ENCODE measurements around the gene PCDHGA6. TPM values are rescaled to one million over a fixed set of nuclear protein-coding genes. Genes with fewer than 3 reads are reported as not detected.
"Not testable (repeated sequence)": the region's sequence is repeated elsewhere in the genome, so short reads cannot be mapped to it uniquely, and the experiment has no call there.

Gene PCDHGA6
- total RNA-seq, 1 experiment from 2014 or later = 1.3 TPM

DNA sequence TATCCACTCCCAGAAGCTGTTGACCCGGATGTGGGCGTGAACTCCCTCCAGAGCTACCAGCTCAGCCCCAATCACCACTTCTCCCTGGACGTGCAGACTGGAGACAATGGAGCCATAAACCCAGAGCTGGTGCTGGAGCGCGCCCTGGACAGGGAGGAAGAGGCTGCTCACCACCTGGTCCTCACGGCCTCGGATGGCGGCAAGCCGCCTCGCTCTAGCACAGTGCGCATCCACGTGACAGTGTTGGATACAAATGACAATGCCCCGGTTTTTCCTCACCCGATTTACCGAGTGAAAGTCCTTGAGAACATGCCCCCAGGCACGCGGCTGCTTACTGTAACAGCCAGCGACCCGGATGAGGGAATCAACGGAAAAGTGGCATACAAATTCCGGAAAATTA is 19.6 kb downstream of the PCDHGA6 start:
- Histone ChIP-seq H3K4me2 (ENCODE audit: low read length) (no peak overlapping the region), H3K4me3 (ENCODE audit: low read length) (no peak overlapping the region), H3K79me2 (ENCODE audit: low read length) (no peaks in the 10 kb centered on the region), H4K20me1 (ENCODE audit: low read length) (no peaks in the 10 kb centered on the region), H3K9me2 (replicated peaks; ENCODE audit: low read length) (no peaks in the 10 kb centered on the region), H3K27me3 (ENCODE audit: low read length) (no peaks in the 10 kb centered on the region), H3F3A (ENCODE audit: low read length, unreplicated experiment) (no peaks in the 10 kb centered on the region), H3K9me3 (ENCODE audit: low read length) (0 out of 2 replicates have a peak, but pooled peaks cover 6% of the 10 kb centered on the region), H3K9ac (ENCODE audit: low read length) (no peak overlapping the region), H3K27ac (ENCODE audit: low read length) (no peak overlapping the region), H3K4me1 (ENCODE audit: insufficient read depth, low read length) (no peaks in the 10 kb centered on the region), H2AFZ (ENCODE audit: low read length) (no peak overlapping the region), H3K36me3 (ENCODE audit: low read depth, low read length) (no peaks in the 10 kb centered on the region)
- TF ChIP-seq EZH2phosphoT487 (IDR thresholded peaks at IDR 0.05; ENCODE audit: borderline replicate concordance, low read length) (no peak), EZH2 (IDR thresholded peaks at IDR 0.05; ENCODE audit: low read length, unreplicated experiment) (no peak)
- TF ChIP-seq, protein P1, sequence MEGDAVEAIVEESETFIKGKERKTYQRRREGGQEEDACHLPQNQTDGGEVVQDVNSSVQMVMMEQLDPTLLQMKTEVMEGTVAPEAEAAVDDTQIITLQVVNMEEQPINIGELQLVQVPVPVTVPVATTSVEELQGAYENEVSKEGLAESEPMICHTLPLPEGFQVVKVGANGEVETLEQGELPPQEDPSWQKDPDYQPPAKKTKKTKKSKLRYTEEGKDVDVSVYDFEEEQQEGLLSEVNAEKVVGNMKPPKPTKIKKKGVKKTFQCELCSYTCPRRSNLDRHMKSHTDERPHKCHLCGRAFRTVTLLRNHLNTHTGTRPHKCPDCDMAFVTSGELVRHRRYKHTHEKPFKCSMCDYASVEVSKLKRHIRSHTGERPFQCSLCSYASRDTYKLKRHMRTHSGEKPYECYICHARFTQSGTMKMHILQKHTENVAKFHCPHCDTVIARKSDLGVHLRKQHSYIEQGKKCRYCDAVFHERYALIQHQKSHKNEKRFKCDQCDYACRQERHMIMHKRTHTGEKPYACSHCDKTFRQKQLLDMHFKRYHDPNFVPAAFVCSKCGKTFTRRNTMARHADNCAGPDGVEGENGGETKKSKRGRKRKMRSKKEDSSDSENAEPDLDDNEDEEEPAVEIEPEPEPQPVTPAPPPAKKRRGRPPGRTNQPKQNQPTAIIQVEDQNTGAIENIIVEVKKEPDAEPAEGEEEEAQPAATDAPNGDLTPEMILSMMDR (conservative IDR thresholded peaks at IDR 0.05; ENCODE audit: low read depth, low read length) = no peak
- intact Hi-C loops (cut with micrococcal nuclease) = no loop called here
- DNase-seq = no peak
- ChIA-PET CTCF (no interaction called here), POLR2A (ENCODE audit: unreplicated experiment) (no interaction called here)
- no TSS peak for BruUV-seq (replicated peaks)
- no peak for ATAC-seq

DNA sequence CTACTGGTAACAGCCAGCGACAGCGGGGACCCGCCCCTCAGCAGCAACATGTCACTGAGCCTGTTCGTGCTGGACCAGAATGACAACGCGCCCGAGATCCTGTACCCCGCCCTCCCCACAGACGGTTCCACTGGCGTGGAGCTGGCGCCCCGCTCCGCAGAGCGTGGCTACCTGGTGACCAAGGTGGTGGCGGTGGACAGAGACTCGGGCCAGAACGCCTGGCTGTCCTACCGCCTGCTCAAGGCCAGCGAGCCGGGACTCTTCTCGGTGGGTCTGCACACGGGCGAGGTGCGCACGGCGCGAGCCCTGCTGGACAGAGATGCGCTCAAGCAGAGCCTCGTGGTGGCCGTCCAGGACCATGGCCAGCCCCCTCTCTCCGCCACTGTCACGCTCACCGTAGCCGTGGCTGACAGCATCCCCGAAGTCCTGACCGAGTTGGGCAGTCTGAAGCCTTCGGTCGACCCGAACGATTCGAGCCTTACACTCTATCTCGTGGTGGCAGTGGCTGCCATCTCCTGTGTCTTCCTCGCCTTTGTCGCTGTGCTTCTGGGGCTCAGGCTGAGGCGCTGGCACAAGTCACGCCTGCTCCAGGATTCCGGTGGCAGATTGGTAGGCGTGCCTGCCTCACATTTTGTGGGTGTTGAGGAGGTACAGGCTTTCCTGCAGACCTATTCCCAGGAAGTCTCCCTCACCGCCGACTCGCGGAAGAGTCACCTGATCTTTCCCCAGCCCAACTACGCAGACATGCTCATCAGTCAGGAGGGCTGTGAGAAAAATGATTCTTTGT is 20.9 kb downstream of the PCDHGA6 start:
- CTCF ChIA-PET; H3K4me1 ChIP-seq (ENCODE audit: insufficient read depth, low read length); H3K9me3 ChIP-seq (ENCODE audit: low read length); ATAC-seq; H3K79me2 ChIP-seq (ENCODE audit: low read length); H3K27ac ChIP-seq (ENCODE audit: low read length); POLR2A ChIA-PET (ENCODE audit: unreplicated experiment); H3K9me2 ChIP-seq (replicated peaks; ENCODE audit: low read length); H3K27me3 ChIP-seq (ENCODE audit: low read length); H3K4me2 ChIP-seq (ENCODE audit: low read length); DNase-seq; H2AFZ ChIP-seq (ENCODE audit: low read length); H3K36me3 ChIP-seq (ENCODE audit: low read depth, low read length); H4K20me1 ChIP-seq (ENCODE audit: low read length); H3K9ac ChIP-seq (ENCODE audit: low read length); H3F3A ChIP-seq (ENCODE audit: low read length, unreplicated experiment); BruUV-seq (replicated peaks); H3K4me3 ChIP-seq (ENCODE audit: low read length): not testable (repeated sequence)
- intact Hi-C loops (cut with micrococcal nuclease) = loop anchor here (5.0 kb wide), 1 partner anchor 113 kb away; no protein-coding TSS in a partner anchor

DNA sequence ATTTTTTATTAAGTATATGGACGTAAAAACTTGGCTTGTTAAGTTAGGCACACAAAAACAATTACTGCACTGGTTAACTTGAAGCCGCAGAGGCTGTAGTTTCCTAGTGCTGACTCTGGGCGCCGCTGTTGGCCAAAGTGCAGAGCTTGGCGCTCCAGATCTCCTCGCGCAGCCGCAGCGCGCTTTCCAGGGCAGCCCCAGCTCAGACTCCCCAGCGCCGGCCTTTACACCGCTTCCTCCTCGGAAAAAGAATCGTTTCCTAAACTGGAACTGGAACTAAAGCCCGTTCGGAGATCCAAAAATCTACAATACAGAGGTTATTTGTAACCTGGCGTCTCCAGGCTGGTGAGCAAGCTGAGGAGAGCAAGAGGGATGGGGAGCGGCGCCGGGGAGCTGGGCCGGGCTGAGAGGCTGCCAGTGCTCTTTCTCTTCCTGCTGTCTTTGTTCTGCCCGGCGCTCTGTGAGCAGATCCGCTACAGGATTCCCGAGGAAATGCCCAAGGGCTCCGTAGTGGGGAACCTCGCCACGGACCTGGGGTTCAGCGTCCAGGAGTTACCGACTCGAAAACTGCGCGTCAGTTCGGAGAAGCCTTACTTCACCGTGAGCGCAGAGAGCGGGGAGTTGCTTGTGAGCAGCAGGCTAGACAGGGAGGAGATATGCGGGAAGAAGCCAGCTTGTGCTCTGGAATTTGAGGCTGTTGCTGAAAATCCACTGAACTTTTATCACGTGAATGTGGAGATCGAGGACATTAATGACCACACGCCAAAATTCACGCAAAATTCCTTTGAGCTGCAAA is 24.3 kb downstream of the PCDHGA6 start, which contains the start of gene PCDHGB5:
Gene PCDHGB5 (plus strand): TSS at position 192 of the 796 bp plus-strand sequence. CDS start 181 bp downstream, at position 373.
- ChIA-PET POLR2A (ENCODE audit: unreplicated experiment) (interaction anchor here (0.7 kb wide), 1 partner anchor 166 kb away, joined by 5 read pairs; no protein-coding TSS in a partner anchor), CTCF (interaction anchor here (0.6 to 2.4 kb wide), 5 partner anchors 19 to 163 kb away, joined by 3 to 8 read pairs (median 4); partner anchors contain the start of gene PCDHGA5)
- H3K4me1 ChIP-seq (ENCODE audit: insufficient read depth, low read length); H3F3A ChIP-seq (ENCODE audit: low read length, unreplicated experiment); H3K9me2 ChIP-seq (replicated peaks; ENCODE audit: low read length); H3K79me2 ChIP-seq (ENCODE audit: low read length); H3K27ac ChIP-seq (ENCODE audit: low read length); H3K36me3 ChIP-seq (ENCODE audit: low read depth, low read length); H3K27me3 ChIP-seq (ENCODE audit: low read length); H4K20me1 ChIP-seq (ENCODE audit: low read length); H3K9me3 ChIP-seq (ENCODE audit: low read length): not testable (repeated sequence)
- H2AFZ ChIP-seq (ENCODE audit: low read length) = peak within 1 kb of the TSS; percentile 73; the same call in 1 of the 2 replicates
- BruUV-seq (replicated peaks) = TSS peak; percentile 66
- ATAC-seq (peak; percentile 98), DNase-seq (peak; percentile 68)
- TF ChIP-seq, protein P1 (conservative IDR thresholded peaks at IDR 0.05; ENCODE audit: low read depth, low read length) = peak; percentile 65
- H3K4me2 ChIP-seq (ENCODE audit: low read length) = peak within 1 kb of the TSS; percentile 70
- H3K4me3 ChIP-seq (ENCODE audit: low read length) = peak within 1 kb of the TSS; percentile 64
- peak within 1 kb of the TSS; percentile 59 for H3K9ac ChIP-seq (ENCODE audit: low read length)
- intact Hi-C loops (cut with micrococcal nuclease) = loop anchor here (1.0 to 5.0 kb wide), 5 partner anchors 33 to 166 kb away; partner anchors contain the start of gene PCDHGA5

All from PC-3 (cell line).